Osteoblast (primary cell): ENCODE results near the gene TM9SF4. TPM values are rescaled to one million over a fixed set of nuclear protein-coding genes. Genes with fewer than 3 reads are reported as not detected.

Experiments used
- DNase-seq: peaks from one replicate; pipeline ENCODE4 v3.0.0; 2011; ENCODE audit warnings: low spot score, mixed read lengths; ENCODE audit not compliant: insufficient read length; ENCODE audit errors: missing footprints
- H2AFZ ChIP-seq: 2 replicates; pipeline ENCODE4 v1.6.0; 2011; ENCODE audit warnings: mild to moderate bottlenecking, low read length
- H3K27ac ChIP-seq: 2 replicates; pipeline ENCODE4 v1.5.1; 2011; ENCODE audit warnings: mild to moderate bottlenecking, low read depth, low read length, moderate library complexity
- H3K27me3 ChIP-seq: 2 replicates; pipeline ENCODE4 v1.6.0; 2012; ENCODE audit warnings: mild to moderate bottlenecking, control low read depth, inconsistent platforms, low read length, moderate library complexity; ENCODE audit not compliant: insufficient read depth
- H3K36me3 ChIP-seq: 2 replicates; pipeline ENCODE4 v1.5.1; 2011; ENCODE audit warnings: mild to moderate bottlenecking, low read length, control low read depth, moderate library complexity; ENCODE audit not compliant: insufficient read depth
- H3K4me1 ChIP-seq: 2 replicates; pipeline ENCODE4 v1.5.1; 2011; ENCODE audit warnings: mild to moderate bottlenecking, low read length, control low read depth, moderate library complexity; ENCODE audit not compliant: insufficient read depth
- H3K4me2 ChIP-seq: 2 replicates; pipeline ENCODE4 v1.6.0; 2011; ENCODE audit warnings: mild to moderate bottlenecking, low read length; ENCODE audit not compliant: insufficient read depth
- H3K4me3 ChIP-seq: fragments of 200-600 bp; sonication (generic); 3 replicates; pipeline ENCODE4 v1.5.1; 2012; ENCODE audit warnings: mild to moderate bottlenecking, low read length, inconsistent platforms; ENCODE audit not compliant: insufficient read depth
- H3K79me2 ChIP-seq: 2 replicates; pipeline ENCODE4 v1.6.0; 2012; ENCODE audit warnings: mild to moderate bottlenecking, low read length, control low read depth, inconsistent platforms; ENCODE audit not compliant: insufficient read depth
- H3K9me3 ChIP-seq: 2 replicates; pipeline ENCODE4 v1.5.1; 2011; ENCODE audit warnings: low read depth, low read length, control low read depth
- H4K20me1 ChIP-seq: 2 replicates; pipeline ENCODE4 v1.6.0; 2012; ENCODE audit warnings: mild to moderate bottlenecking, low read length, control low read depth; ENCODE audit not compliant: insufficient read depth
- CTCF ChIP-seq: IDR thresholded peaks from 2 replicates; pipeline ENCODE4 v1.5.1; 2011; ENCODE audit warnings: mild to moderate bottlenecking, low read depth, low read length, moderate library complexity; ENCODE audit errors: extremely low read depth
- total RNA-seq: library from RNA; depleted of rRNA; stranded (reverse); fragments of >200 nt; gene quantifications from 2 replicates; pipeline ENCODE4 v1.2.3, GENCODE V29; 2012

The TM9SF4 gene
- total RNA-seq, 1 donor = 48.1 TPM

- Histone ChIP-seq H3K4me3 (no peak overlapping the region), H2AFZ (no peak overlapping the region), H3K4me2 (no peak overlapping the region), H3K27me3 (no peaks in the 10 kb centered on the region), H3K36me3 (peaks cover 46% of the 10 kb centered on the region), H3K9me3 (no peaks in the 10 kb centered on the region), H3K27ac (no peak overlapping the region), H3K4me1 (peaks cover 16% of the 10 kb centered on the region), H3K79me2 (peaks cover 48% of the 10 kb centered on the region), H4K20me1 (peaks cover 24% of the 10 kb centered on the region)
- no peak for DNase-seq
- no peak for TF ChIP-seq CTCF
Observed at GRCh38 chr20:32199006-32199405, 89.5 kb downstream of the TM9SF4 start.

GRCh38 chr20:32201296-32201976 is 91.9 kb downstream of the TM9SF4 start:
- H3K27me3 ChIP-seq = no peaks in the 10 kb centered on the region
- peaks cover 69% of the 10 kb centered on the region for H3K79me2 ChIP-seq
- no peak overlapping the region for H3K4me3 ChIP-seq
- H2AFZ ChIP-seq = no peak overlapping the region
- no peak for TF ChIP-seq CTCF
- DNase-seq = peak; percentile 93
- peaks cover 32% of the 10 kb centered on the region for H3K36me3 ChIP-seq
- H3K4me2 ChIP-seq = peak overlapping the region; percentile 19
- H3K27ac ChIP-seq = peak overlapping the region; percentile 57
- peaks cover 26% of the 10 kb centered on the region for H3K4me1 ChIP-seq
- no peaks in the 10 kb centered on the region for H3K9me3 ChIP-seq
- H4K20me1 ChIP-seq = peaks cover 33% of the 10 kb centered on the region

GRCh38 chr20:32201977-32202363 is 92.5 kb downstream of the TM9SF4 start:
- TF ChIP-seq CTCF = no peak
- no peak overlapping the region for H3K4me3 ChIP-seq
- peaks cover 31% of the 10 kb centered on the region for H3K4me1 ChIP-seq
- peak overlapping the region; percentile 57 for H3K27ac ChIP-seq
- H3K9me3 ChIP-seq = no peaks in the 10 kb centered on the region
- DNase-seq = peak; percentile 50
- H4K20me1 ChIP-seq = peaks cover 35% of the 10 kb centered on the region
- peaks cover 74% of the 10 kb centered on the region for H3K79me2 ChIP-seq
- peaks cover 31% of the 10 kb centered on the region for H3K36me3 ChIP-seq
- H2AFZ ChIP-seq = no peak overlapping the region
- no peaks in the 10 kb centered on the region for H3K27me3 ChIP-seq
- H3K4me2 ChIP-seq = peak overlapping the region; percentile 19

- Histone ChIP-seq H3K79me2 (peaks cover 88% of the 10 kb centered on the region), H3K4me3 (no peak overlapping the region), H3K27me3 (no peaks in the 10 kb centered on the region), H4K20me1 (peaks cover 35% of the 10 kb centered on the region), H3K9me3 (no peaks in the 10 kb centered on the region), H3K36me3 (peaks cover 19% of the 10 kb centered on the region), H3K4me1 (peaks cover 38% of the 10 kb centered on the region), H3K27ac (no peak overlapping the region), H3K4me2 (no peak overlapping the region), H2AFZ (no peak overlapping the region)
- DNase-seq = peak; percentile 43
- TF ChIP-seq CTCF = no peak
Observed at GRCh38 chr20:32203356-32204204, 94.1 kb downstream of the TM9SF4 start.
